AG09309 (cell line): ENCODE data around the gene TNNC2.

ENCODE experiments used
- DNase-seq: peaks from one replicate; pipeline ENCODE4 v3.0.0-alpha.2; 2010; ENCODE audit warnings: low read depth
- H3K4me3 ChIP-seq: 2 replicates; pipeline ENCODE4 v1.5.1; 2011; ENCODE audit warnings: mild to moderate bottlenecking, low read depth, low read length, moderate library complexity; ENCODE audit not compliant: control insufficient read depth
- TF ChIP-seq, protein P1 (sequence below): IDR thresholded peaks from 2 replicates; pipeline ENCODE4 v1.5.1; 2011; ENCODE audit warnings: mild to moderate bottlenecking, low read depth, low read length, inconsistent platforms; ENCODE audit not compliant: insufficient read depth, control insufficient read depth; ENCODE audit errors: missing control alignments

TNNC2 gene

DNA sequence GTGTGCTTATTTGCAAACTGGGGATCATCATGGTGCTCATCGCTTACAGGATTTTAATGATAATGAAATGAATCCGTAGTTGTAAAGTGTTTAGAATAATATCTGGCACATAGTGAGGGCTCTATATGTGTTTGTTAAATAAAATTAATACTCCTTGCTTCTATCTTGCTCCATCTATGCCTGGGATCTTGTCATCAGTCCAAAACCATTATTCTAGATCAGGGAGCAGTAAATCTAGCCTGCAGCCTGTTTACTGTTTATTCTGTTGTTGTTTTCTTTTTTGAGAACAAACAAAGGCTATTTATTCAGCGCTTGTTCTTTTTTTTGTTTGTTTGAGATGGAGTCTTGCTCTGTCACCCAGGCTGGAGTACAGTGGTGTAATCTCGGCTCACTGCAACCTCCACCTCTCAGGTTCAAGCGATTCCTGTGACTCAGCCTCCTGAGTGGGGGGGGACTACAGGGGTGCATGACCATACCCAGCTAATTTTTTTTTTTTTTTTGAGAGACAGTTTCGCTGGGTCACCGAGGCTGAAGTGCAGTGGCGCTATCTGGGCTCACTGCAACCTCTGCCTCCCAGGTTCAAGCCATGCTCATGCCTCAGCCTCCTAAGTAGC is 22.0 kb upstream of the TNNC2 start:
- TF ChIP-seq, protein P1, sequence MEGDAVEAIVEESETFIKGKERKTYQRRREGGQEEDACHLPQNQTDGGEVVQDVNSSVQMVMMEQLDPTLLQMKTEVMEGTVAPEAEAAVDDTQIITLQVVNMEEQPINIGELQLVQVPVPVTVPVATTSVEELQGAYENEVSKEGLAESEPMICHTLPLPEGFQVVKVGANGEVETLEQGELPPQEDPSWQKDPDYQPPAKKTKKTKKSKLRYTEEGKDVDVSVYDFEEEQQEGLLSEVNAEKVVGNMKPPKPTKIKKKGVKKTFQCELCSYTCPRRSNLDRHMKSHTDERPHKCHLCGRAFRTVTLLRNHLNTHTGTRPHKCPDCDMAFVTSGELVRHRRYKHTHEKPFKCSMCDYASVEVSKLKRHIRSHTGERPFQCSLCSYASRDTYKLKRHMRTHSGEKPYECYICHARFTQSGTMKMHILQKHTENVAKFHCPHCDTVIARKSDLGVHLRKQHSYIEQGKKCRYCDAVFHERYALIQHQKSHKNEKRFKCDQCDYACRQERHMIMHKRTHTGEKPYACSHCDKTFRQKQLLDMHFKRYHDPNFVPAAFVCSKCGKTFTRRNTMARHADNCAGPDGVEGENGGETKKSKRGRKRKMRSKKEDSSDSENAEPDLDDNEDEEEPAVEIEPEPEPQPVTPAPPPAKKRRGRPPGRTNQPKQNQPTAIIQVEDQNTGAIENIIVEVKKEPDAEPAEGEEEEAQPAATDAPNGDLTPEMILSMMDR = no peak

DNA sequence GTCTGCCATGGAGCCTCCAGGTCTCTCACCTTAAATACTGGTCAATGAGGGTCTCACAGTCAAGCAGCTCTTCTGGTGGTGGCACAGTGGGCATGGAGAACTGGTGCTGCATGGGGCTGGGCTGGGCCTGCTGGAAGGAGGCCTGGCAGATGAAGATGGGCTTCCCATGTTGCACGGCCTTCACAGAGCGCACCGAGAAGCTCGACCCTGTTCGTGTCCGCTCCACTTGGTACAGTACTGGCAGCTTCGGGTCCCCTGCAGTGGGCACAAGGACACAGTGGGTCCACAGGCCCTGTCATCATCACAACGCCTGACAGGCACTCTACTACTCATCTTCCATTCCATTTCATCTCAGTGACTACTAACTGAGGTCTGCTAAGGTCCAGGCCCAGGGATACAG is 21.3 kb upstream of the TNNC2 start:
- TF ChIP-seq, protein P1 = no peak
- H3K4me3 ChIP-seq = no peak overlapping the region
- no peak for DNase-seq

More for the DNA sequence above, 22.0 kb upstream of the TNNC2 start:
- no peak for DNase-seq
- no peak overlapping the region for H3K4me3 ChIP-seq

DNA sequence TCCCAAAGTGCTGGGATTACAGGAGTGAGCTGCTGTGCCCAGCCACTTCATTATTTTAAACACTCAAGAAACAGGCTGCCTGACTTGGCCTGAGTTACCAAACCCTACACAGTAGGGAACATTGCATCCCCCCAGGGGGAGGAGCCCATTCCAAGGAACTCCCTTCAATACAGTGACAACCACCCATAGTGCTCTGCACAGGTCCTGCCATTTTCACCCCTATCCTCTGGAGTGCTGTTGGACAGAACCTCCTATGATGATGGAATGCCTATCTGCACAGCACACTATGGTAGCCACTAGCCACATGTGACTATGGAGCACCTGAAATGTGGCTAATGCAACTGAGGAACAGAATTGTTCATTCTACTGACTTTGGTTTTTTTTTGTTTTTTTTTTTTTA is 18.3 kb upstream of the TNNC2 start:
- TF ChIP-seq, protein P1 = no peak
- no peak overlapping the region for H3K4me3 ChIP-seq
- DNase-seq = no peak

DNA sequence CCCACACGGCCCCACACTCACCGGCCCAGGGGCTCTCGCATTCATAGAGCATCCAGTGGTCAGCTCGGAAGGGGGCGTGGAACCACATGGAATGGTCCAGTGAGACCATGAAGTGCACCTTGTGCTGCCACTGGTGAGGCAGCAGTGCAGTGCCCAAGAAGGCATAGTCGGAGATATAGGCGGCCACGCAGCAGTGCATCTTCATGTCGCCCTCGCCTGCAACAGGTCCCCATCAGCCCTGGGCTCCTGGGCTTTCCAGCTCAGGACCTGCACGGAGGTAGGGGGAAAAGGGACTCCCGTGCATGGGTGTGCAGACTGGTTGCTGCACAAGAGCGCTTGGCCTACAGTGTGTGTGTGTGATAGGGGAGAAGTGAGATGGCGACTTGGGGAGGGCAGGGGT is 16.4 kb upstream of the TNNC2 start:
- no peak for DNase-seq
- no peak overlapping the region for H3K4me3 ChIP-seq
- TF ChIP-seq, protein P1 = no peak

DNA sequence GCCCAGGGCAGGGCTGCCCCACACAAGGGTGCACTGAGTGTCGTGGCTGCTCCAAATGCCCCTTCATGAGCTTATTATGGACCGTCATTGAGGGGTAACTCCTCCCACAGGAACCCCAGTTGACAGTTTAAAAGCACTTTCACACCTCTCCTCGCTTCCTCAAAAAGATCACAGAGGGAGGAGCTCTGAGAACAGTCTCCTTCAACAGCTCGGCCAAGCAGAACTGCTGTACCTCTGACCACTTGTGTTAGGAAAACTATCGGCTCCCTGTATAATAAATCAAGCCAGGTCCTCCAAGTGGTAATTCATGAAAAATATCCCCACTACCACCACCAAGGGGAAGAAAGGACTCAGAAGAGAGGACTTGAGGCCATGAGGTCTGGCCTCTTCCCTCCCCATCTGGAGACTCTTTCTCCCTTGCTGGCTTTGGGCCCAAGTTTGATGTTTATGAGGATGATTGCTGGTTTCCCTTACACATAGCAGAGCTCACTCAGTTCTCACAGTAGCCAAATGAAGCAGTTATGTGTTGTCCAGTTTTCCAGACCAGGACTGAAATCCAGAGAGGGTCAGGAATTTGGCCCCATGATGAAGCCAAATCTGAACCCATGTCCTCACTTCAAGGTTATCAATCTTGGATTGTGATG is 15.2 kb upstream of the TNNC2 start:
- TF ChIP-seq, protein P1 = no peak
- no peak overlapping the region for H3K4me3 ChIP-seq
- peak; percentile 55 for DNase-seq

DNA sequence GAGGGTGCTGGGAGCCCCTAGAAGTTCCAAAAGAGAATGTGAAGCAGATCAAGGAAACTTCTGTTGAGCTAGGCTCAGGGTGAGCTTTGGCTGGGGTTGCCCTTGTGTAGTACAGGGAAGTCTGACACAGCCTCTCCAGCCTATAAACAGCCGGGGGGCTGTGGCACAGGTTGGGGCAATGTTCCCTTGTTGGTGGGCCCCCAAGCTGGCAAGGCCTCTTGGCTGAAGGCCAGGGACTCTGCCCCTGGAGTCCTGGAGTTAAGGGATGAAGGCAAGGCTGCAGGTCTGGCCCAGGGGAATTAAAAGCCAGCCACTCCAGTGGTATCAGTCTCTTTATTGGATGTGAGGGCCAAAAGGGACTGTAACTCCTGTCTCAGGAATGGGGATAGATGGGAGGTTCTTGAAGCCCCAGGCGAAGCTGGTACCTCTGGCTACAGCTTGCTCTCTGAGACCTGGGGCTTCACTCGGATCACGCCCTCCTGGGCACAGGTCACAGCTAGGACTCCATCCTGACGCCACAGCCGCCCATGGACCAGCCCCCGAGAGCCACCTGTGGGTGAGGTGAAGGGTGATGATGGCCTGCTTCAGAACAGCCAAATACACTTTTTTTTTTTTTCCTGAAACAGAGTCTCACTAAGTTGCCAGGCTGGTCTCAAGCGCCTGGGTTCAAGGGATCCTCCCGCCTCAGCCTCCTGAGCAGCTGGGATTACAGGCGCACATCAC is 14.5 kb upstream of the TNNC2 start:
- H3K4me3 ChIP-seq = no peak overlapping the region

More for the DNA sequence above, 14.5 kb upstream of the TNNC2 start:
- TF ChIP-seq, protein P1 = no peak
- no peak for DNase-seq
